ENCODE results near the gene CEP70. TPM values are rescaled to one million over a fixed set of nuclear protein-coding genes. Genes with fewer than 3 reads are reported as not detected.

The CEP70 gene, protein sequence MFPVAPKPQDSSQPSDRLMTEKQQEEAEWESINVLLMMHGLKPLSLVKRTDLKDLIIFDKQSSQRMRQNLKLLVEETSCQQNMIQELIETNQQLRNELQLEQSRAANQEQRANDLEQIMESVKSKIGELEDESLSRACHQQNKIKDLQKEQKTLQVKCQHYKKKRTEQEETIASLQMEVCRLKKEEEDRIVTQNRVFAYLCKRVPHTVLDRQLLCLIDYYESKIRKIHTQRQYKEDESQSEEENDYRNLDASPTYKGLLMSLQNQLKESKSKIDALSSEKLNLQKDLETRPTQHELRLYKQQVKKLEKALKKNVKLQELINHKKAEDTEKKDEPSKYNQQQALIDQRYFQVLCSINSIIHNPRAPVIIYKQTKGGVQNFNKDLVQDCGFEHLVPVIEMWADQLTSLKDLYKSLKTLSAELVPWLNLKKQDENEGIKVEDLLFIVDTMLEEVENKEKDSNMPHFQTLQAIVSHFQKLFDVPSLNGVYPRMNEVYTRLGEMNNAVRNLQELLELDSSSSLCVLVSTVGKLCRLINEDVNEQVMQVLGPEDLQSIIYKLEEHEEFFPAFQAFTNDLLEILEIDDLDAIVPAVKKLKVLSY
- 16.6 and 43.9 TPM in 2 replicates for total RNA-seq (2014; rRNA removed; shearing (Covaris generic); ENCODE audit: low replicate concordance)

- H3K79me2 ChIP-seq (ENCODE audit: low read length) = peaks cover 23% of the 10 kb centered on the region
- peak; percentile 97 for DNase-seq
- peak within 1 kb of the TSS; percentile 96 for H2AFZ ChIP-seq (ENCODE audit: low read length)
- no peaks in the 10 kb centered on the region for H4K20me1 ChIP-seq (ENCODE audit: insufficient read depth, low read depth, low read length)
- H3K9me3 ChIP-seq (ENCODE audit: low read length) = no peaks in the 10 kb centered on the region
- peak within 1 kb of the TSS; percentile 75 for H3K9ac ChIP-seq (ENCODE audit: low read length)
- H3K4me3 ChIP-seq (ENCODE audit: low read length) = peak within 1 kb of the TSS; percentile 71
- H3K36me3 ChIP-seq (ENCODE audit: insufficient read depth, low read length) = no peaks in the 10 kb centered on the region
- peak within 1 kb of the TSS; percentile 88 for H3K27ac ChIP-seq (ENCODE audit: low read length)
- H3K4me1 ChIP-seq (ENCODE audit: low read length) = peaks cover 32% of the 10 kb centered on the region
- no peaks in the 10 kb centered on the region for H3K9me2 ChIP-seq (replicated peaks; ENCODE audit: insufficient read depth, low read length)
- no peaks in the 10 kb centered on the region for H3K27me3 ChIP-seq (ENCODE audit: low read length)
- peak within 1 kb of the TSS; percentile 84 for H3K4me2 ChIP-seq (ENCODE audit: low read depth, low read length, poor library complexity, severe bottlenecking)
Measured at GRCh38 chr3:138594150-138594934, at the start of gene CEP70. Gene CEP70 (minus strand): TSS chr3:138594260. CDS start chr3:138572927, 21,333 bp downstream.

DNA sequence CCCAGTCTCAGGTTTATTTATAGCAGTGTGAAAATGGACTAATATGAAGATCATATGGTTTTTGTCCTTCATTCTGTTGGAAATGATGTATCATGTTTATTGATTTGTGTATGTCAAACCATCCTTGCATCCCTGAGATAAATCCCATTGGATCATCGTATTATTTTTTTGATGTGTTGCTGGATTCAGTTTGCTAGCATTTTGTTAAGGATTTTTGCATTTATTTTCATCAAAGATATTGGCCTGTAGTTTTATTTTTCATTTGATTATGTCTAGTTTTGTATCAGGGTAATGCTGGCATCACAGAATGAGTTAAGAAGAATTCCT lies 48.8 kb upstream of the CEP70 start:
- Histone ChIP-seq H3K4me2 (ENCODE audit: low read depth, low read length, poor library complexity, severe bottlenecking) (no peak overlapping the region), H3K36me3 (ENCODE audit: insufficient read depth, low read length) (peaks cover 4% of the 10 kb centered on the region; the same call in 1 of the 2 replicates), H3K4me1 (ENCODE audit: low read length) (peaks cover 8% of the 10 kb centered on the region), H3K9ac (ENCODE audit: low read length) (no peak overlapping the region), H3K9me2 (replicated peaks; ENCODE audit: insufficient read depth, low read length) (no peaks in the 10 kb centered on the region), H3K9me3 (ENCODE audit: low read length) (no peaks in the 10 kb centered on the region), H3K4me3 (ENCODE audit: low read length) (no peak overlapping the region), H4K20me1 (ENCODE audit: insufficient read depth, low read depth, low read length) (no peaks in the 10 kb centered on the region), H3K27ac (ENCODE audit: low read length) (no peak overlapping the region), H2AFZ (ENCODE audit: low read length) (no peak overlapping the region), H3K27me3 (ENCODE audit: low read length) (no peaks in the 10 kb centered on the region), H3K79me2 (ENCODE audit: low read length) (no peaks in the 10 kb centered on the region)
- no peak for DNase-seq

- Histone ChIP-seq H3K9me2 (replicated peaks; ENCODE audit: insufficient read depth, low read length) (no peaks in the 10 kb centered on the region), H3K4me3 (ENCODE audit: low read length) (no peak overlapping the region), H3K9me3 (ENCODE audit: low read length) (no peaks in the 10 kb centered on the region), H3K27me3 (ENCODE audit: low read length) (no peaks in the 10 kb centered on the region), H3K36me3 (ENCODE audit: insufficient read depth, low read length) (peaks cover 4% of the 10 kb centered on the region; the same call in 1 of the 2 replicates), H3K4me2 (ENCODE audit: low read depth, low read length, poor library complexity, severe bottlenecking) (no peak overlapping the region), H3K9ac (ENCODE audit: low read length) (no peak overlapping the region), H2AFZ (ENCODE audit: low read length) (no peak overlapping the region), H3K79me2 (ENCODE audit: low read length) (no peaks in the 10 kb centered on the region), H3K4me1 (ENCODE audit: low read length) (peaks cover 8% of the 10 kb centered on the region), H4K20me1 (ENCODE audit: insufficient read depth, low read depth, low read length) (no peaks in the 10 kb centered on the region), H3K27ac (ENCODE audit: low read length) (peak overlapping the region; percentile 18; the same call in 1 of the 2 replicates)
- DNase-seq = peak; percentile 49
Measured at GRCh38 chr3:138642226-138642926, 48.3 kb upstream of the CEP70 start.

DNA sequence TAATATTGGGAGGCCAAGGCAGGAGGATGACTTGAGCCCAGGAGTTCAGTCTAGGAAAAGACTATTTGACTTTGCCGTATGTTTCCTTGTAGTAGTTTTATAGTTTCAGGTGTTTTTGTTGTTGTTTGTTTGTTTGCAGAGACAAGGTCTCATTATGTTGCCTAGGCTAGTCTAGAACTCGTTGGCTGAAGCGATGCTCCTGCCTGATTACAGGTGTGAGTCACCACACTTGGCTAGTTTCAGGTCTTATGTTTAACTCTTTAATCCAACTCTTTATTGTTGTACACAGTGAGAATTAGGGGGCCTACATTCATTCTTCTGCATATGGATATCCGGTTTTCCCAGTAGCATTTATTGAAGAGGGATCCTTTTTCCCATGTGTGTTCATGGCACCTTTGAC lies 46.5 kb upstream of the CEP70 start:
- Histone ChIP-seq H3K4me2 (ENCODE audit: low read depth, low read length, poor library complexity, severe bottlenecking) (no peak overlapping the region), H3K36me3 (ENCODE audit: insufficient read depth, low read length) (peaks cover 11% of the 10 kb centered on the region), H3K4me1 (ENCODE audit: low read length) (peaks cover 8% of the 10 kb centered on the region), H3K4me3 (ENCODE audit: low read length) (no peak overlapping the region), H3K27ac (ENCODE audit: low read length) (no peak overlapping the region), H3K79me2 (ENCODE audit: low read length) (no peaks in the 10 kb centered on the region), H3K9ac (ENCODE audit: low read length) (no peak overlapping the region), H3K9me2 (replicated peaks; ENCODE audit: insufficient read depth, low read length) (no peaks in the 10 kb centered on the region), H3K9me3 (ENCODE audit: low read length) (no peaks in the 10 kb centered on the region), H2AFZ (ENCODE audit: low read length) (no peak overlapping the region), H4K20me1 (ENCODE audit: insufficient read depth, low read depth, low read length) (no peaks in the 10 kb centered on the region), H3K27me3 (ENCODE audit: low read length) (no peaks in the 10 kb centered on the region)
- DNase-seq = no peak

- DNase-seq = no peak
- Histone ChIP-seq H3K4me1 (ENCODE audit: low read length) (peaks cover 8% of the 10 kb centered on the region), H3K9me3 (ENCODE audit: low read length) (no peaks in the 10 kb centered on the region), H3K79me2 (ENCODE audit: low read length) (no peaks in the 10 kb centered on the region), H3K9ac (ENCODE audit: low read length) (no peak overlapping the region), H3K9me2 (replicated peaks; ENCODE audit: insufficient read depth, low read length) (no peaks in the 10 kb centered on the region), H3K27me3 (ENCODE audit: low read length) (no peaks in the 10 kb centered on the region), H3K36me3 (ENCODE audit: insufficient read depth, low read length) (peaks cover 22% of the 10 kb centered on the region), H3K27ac (ENCODE audit: low read length) (no peak overlapping the region), H4K20me1 (ENCODE audit: insufficient read depth, low read depth, low read length) (no peaks in the 10 kb centered on the region), H2AFZ (ENCODE audit: low read length) (no peak overlapping the region), H3K4me3 (ENCODE audit: low read length) (no peak overlapping the region), H3K4me2 (ENCODE audit: low read depth, low read length, poor library complexity, severe bottlenecking) (no peak overlapping the region)
Measured at GRCh38 chr3:138638641-138639040, 44.6 kb upstream of the CEP70 start.

- H3K4me1 ChIP-seq (ENCODE audit: low read length) = 0 out of 2 replicates have a peak, but pooled peaks cover 5% of the 10 kb centered on the region
Measured at GRCh38 chr3:138629526-138629925, 35.5 kb upstream of the CEP70 start.

DNA sequence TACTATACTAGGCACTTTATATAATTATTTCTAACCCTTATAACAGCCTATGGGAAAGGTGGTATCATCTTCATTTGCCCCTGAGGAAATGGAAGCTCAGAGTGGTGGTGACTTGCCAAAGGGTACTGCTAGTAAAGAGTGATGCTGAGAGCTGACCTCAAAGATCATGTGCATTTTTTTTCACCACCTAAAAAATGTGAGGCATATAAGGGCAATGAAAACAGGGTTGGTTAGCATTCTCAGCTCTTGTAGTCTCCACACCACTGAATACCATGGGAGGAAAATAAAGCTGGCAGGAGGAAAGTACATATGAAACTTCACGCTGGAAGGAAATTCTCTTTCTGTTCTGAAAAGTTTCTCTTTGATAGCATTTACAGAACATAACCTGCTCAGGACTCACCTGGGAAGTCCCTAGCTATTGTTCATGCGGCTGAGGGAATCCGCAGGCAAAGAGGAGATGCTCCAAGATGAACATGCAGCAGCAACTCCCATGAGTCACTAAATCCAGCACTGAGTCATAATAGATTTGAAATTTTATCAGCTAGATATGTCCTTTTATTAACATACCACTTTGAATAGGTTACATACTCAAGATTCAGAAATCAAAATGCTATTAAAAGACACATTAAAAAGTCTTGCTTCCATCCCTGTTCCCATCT lies 31.8 kb upstream of the CEP70 start:
- H3K9me3 ChIP-seq (ENCODE audit: low read length) = no peaks in the 10 kb centered on the region
- no peak overlapping the region for H3K9ac ChIP-seq (ENCODE audit: low read length)
- H3K4me3 ChIP-seq (ENCODE audit: low read length) = no peak overlapping the region
- no peak for DNase-seq
- no peak overlapping the region for H3K4me2 ChIP-seq (ENCODE audit: low read depth, low read length, poor library complexity, severe bottlenecking)
- peaks cover 31% of the 10 kb centered on the region; the same call in 1 of the 2 replicates for H3K36me3 ChIP-seq (ENCODE audit: insufficient read depth, low read length)
- H3K4me1 ChIP-seq (ENCODE audit: low read length) = 0 out of 2 replicates have a peak, but pooled peaks cover 5% of the 10 kb centered on the region
- H2AFZ ChIP-seq (ENCODE audit: low read length) = no peak overlapping the region
- H3K9me2 ChIP-seq (replicated peaks; ENCODE audit: insufficient read depth, low read length) = no peaks in the 10 kb centered on the region
- H3K27me3 ChIP-seq (ENCODE audit: low read length) = no peaks in the 10 kb centered on the region
- H3K27ac ChIP-seq (ENCODE audit: low read length) = no peak overlapping the region
- no peaks in the 10 kb centered on the region for H4K20me1 ChIP-seq (ENCODE audit: insufficient read depth, low read depth, low read length)
- peaks cover 66% of the 10 kb centered on the region for H3K79me2 ChIP-seq (ENCODE audit: low read length)

More at GRCh38 chr3:138629526-138629925, 35.5 kb upstream of the CEP70 start:
- Histone ChIP-seq H3K27ac (ENCODE audit: low read length) (no peak overlapping the region), H3K9me2 (replicated peaks; ENCODE audit: insufficient read depth, low read length) (no peaks in the 10 kb centered on the region), H3K4me2 (ENCODE audit: low read depth, low read length, poor library complexity, severe bottlenecking) (no peak overlapping the region), H3K36me3 (ENCODE audit: insufficient read depth, low read length) (peaks cover 40% of the 10 kb centered on the region; the same call in 1 of the 2 replicates), H3K27me3 (ENCODE audit: low read length) (no peaks in the 10 kb centered on the region), H3K4me3 (ENCODE audit: low read length) (no peak overlapping the region), H3K79me2 (ENCODE audit: low read length) (peaks cover 31% of the 10 kb centered on the region), H4K20me1 (ENCODE audit: insufficient read depth, low read depth, low read length) (no peaks in the 10 kb centered on the region), H3K9me3 (ENCODE audit: low read length) (no peaks in the 10 kb centered on the region), H3K9ac (ENCODE audit: low read length) (no peak overlapping the region), H2AFZ (ENCODE audit: low read length) (no peak overlapping the region)
- DNase-seq = no peak
